Activated T-cell treated with anti-CD3 and anti-CD28 coated beads for 48 hours (primary cell): ENCODE data around the gene RAD21L1.
A peak's percentile ranks its signal among the peaks of the same experiment; 100 is the strongest.
"Not testable (repeated sequence)": the region's sequence is repeated elsewhere in the genome, so short reads cannot be mapped to it uniquely, and the experiment has no call there.

ENCODE experiments used
- DNase-seq: peaks from one replicate; pipeline ENCODE4 v3.0.0-alpha.2; 2020; ENCODE audit warnings: low read depth

Gene RAD21L1

DNA sequence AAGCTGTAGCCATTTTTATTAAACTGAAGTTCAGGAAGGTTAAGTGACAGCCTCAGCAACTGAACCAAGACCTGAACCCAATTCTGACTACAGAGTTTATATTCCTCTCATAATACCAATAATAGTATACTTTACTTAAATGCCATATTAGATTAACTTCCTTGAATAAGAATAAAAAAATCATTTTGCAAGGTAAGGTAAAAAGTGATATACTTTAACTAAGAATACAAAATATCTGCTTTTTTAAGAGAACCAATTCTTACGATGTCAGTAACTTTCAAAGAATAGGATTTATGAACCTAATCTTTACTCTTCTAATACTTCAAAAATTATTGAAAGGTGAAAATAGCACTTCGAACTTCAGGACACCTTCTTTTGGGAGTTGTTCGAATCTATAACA lies 3.7 kb downstream of the RAD21L1 start:
- DNase-seq: no peak

GRCh38 chr20:1232286-1233111 lies 6.7 kb downstream of the RAD21L1 start:
- DNase-seq: no peak

DNA sequence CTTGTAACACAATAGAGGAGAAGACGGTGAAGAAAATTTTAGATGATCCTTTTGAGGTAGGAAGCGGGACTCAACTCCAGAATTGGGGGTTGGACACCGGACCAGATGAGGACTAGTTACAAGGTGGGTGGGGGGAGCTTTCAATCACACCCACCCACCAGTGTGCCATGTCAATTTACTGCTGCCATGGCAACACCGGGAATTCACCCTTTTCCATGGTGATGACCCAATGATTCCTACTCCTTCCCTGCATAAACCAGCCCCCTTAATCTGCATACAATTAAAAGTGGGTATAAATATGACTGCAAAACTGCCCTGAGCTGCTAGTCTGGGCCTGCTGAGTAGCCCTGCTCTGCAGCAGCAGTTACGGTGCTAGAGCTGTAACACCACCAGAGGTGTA lies 14.7 kb downstream of the RAD21L1 start:
- no peak for DNase-seq

DNA sequence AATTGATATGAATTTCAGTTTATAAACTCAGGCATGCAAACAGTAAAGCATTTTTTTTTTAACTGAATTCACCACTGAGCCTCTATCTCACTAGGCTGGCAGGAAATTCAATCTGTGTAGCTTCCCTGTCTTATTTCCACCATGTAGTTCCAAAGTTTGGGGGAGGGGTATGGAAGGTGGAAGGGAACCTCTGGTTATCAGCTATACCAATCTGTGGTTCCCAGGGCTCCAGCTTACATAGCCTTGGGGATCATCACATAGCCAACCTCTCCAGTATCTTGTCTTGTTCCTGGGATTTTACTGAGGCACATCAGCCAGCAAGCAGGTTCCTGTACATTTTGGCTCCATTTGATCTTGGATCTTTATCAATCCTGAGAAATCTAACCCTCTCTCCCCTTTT lies 15.6 kb downstream of the RAD21L1 start:
- no peak for DNase-seq

DNA sequence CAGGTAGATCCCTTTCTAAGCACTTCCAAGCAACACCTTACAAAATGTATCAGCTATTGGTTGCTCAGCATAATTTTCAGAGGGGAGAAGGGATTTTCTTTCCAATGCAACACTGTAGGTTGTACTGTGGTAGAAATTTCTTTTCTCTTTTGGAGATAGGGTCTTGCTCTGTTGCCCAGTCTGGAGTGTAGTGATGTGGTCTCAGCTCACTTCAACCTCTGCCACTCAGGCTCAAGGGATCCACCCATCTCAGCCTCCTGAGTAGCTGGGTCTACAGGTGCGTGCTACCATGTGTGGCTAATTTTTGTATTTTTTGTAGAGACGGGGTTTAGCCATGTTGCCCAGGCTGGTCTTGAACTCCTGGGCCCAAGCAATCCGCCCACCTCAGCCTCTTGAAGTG lies 16.3 kb downstream of the RAD21L1 start:
- DNase-seq: no peak

- no peak for DNase-seq
Observed at GRCh38 chr20:1242530-1242929, 16.7 kb downstream of the RAD21L1 start.

DNA sequence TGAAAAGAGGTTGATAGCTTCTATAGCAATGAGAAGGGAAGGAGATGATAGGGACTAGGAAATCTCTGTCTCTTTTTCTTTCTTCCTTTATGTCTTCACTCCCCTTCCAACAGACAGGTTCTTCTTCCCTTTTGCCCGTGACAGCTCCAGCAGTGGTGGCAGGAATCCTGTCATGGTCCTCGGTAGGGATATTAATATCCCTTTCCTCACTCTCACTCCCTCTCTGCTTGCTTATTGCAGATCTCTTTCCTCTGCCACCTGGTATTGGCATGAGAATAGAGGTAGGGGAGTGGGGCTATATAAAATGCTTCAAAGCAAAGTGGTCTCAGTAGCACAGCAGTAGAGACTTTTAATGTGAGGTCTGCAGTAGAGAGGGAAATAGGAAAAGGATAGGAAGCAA lies 19.7 kb downstream of the RAD21L1 start:
- no peak for DNase-seq

DNA sequence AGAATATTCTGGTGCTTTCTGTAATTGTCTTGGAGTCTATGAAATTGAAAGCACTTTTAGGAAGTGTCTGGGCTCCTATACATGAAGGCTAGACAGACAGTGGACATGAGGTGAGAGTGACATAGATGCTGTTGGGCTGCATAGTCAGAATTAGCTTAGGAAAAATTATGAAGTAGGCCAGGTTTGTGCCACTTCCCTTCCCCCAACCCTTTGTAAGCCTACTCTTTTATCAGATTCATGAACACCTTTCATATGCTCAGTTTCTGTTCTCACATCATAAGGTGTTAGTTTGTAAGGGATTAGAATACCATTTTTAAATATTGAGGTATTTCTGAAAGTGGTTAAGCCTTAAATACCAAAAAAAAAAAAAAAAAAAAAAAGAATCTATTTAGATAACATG lies 21.8 kb downstream of the RAD21L1 start:
- no peak for DNase-seq

GRCh38 chr20:1250282-1250681 lies 24.4 kb downstream of the RAD21L1 start:
- not testable (repeated sequence) for DNase-seq

DNA sequence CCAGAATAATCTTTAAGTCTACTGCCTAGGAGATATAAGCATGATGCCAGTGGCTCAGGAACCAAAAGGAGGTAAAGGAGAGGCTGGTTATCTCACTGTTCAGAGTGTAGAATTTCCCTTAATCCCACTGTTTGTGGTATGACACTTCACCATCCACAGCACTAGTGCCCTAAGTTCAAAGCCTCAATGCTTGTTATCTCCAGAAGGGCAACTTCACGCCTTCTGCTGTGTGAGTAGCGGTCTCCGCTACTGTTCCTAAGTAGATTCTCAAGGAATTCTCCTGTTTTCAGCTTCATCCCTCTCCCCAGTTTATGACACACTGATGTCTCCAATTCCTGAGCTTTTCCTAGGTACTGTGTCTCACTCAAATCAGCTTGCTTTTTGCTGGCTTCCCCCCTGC lies 26.6 kb downstream of the RAD21L1 start:
- no peak for DNase-seq

DNA sequence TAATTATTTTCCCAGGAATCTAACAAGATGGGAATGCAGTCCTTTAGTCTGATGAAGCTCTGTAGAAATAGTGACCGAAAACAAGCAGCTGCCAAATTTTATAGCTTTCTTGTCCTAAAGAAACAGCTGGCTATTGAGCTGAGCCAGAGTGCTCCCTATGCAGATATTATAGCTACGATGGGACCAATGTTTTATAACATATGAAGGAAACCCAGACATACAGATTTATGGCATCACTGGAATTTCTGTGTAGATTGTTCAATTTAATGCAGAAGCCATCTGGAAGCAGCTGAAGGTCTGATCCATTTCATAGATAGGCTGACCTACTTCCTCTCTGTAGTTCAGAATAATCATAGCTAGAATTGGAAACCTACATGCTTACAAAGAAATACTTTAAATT lies 28.4 kb downstream of the RAD21L1 start:
- no peak for DNase-seq

DNA sequence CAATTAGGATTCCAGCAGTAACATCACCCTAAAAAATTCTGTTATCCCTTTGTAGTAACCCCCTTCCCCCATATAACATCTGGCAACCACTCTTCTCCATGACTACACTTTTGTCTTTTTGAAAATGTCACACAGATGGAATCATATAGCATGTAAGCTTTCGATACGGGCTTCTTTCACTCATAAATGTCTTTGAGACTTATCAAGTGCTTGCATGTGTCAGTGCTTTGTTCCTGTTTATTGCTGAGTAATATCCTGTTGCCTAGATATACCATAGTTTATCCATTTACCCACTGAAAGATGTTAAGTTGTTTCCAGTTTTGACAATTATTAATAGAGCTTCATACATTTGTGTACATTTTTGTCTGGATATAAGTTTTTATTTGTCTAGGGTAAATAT lies 29.8 kb downstream of the RAD21L1 start:
- DNase-seq: no peak

GRCh38 chr20:1263853-1264252 lies 38.0 kb downstream of the RAD21L1 start:
- DNase-seq: no peak

GRCh38 chr20:1264727-1265126 lies 38.9 kb downstream of the RAD21L1 start:
- DNase-seq: no peak

DNA sequence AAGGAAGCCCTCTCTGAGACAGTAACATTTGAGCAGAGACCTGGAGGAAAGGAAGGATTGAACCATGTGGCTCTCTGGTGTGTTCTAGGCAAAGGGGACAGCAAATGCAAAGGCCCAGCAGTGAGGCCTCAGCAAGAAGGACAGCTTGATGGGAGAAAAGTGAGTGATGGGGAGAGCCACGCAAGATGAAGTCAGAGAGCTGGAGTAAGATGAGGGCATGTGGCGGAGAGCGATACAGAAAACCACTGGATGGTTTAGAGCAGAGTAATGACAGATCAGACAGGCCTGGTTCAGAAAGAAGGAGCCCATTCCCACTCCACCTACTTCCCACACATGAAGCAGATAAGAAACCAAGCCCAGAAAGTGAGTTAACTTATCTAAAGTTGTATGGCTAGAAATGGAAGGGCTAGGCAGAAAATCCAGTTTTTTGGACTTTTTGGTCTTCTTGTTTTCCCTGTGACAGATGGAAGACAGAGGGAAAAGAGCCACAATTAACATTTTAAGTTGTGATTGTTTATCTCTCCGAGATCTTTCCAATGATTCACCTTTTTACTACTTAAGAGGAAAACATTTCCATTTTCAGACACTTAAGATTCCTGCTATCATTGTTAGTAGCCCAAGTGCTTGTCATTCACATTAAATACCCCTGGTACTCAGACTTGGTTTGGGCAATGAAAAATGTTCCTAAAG lies 39.5 kb downstream of the RAD21L1 start:
- DNase-seq: no peak

GRCh38 chr20:1265916-1266166 lies 40.0 kb downstream of the RAD21L1 start:
- no peak for DNase-seq

DNA sequence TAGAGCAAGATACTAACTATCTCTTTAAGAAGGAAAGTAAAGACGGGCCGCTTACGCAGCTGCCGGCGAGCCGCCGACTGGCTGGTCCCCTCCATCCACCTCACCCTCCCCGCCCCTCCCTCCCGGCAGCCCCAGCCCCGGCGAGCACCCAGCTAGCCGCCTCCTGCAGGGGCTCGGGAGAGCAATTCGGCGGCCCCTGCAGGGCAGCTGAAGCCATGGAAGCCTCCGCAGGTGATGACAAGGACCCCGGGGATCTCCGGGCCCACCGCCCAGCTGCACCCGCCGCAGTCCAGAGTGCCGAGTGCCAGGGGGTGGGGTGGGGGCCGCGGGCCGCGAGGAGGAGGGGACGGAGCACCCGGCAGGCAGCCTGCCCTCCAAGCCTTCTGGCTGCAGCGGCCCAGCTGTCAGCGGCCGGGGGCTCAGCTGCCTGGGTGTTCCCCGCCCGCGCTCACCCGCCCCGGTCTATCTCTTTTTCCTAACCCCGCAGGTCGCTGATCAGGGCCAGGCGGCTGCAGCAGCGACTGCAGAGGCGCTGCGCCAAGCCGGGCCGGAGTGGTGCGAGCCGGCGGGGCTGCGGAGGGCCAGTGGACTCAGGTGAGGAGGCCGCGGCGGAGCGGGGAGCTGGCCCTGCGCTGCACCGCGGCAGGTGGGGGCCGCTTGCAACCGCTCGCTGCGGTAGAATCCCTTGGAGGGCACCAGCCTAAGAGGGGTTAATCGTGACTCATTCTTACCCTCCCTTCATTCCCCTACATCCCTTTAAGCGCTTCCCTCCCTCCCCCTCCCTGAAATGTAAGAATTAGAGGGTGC lies 40.5 kb downstream of the RAD21L1 start, which contains the start of gene SNPH:
TSS of gene SNPH (plus strand) at position 128 of the 807 bp plus-strand sequence. CDS start 29,946 bp downstream, outside the sequence.
- DNase-seq: peak; percentile 66

- no peak for DNase-seq
Observed at GRCh38 chr20:1267161-1267560, 41.3 kb downstream of the RAD21L1 start.

DNA sequence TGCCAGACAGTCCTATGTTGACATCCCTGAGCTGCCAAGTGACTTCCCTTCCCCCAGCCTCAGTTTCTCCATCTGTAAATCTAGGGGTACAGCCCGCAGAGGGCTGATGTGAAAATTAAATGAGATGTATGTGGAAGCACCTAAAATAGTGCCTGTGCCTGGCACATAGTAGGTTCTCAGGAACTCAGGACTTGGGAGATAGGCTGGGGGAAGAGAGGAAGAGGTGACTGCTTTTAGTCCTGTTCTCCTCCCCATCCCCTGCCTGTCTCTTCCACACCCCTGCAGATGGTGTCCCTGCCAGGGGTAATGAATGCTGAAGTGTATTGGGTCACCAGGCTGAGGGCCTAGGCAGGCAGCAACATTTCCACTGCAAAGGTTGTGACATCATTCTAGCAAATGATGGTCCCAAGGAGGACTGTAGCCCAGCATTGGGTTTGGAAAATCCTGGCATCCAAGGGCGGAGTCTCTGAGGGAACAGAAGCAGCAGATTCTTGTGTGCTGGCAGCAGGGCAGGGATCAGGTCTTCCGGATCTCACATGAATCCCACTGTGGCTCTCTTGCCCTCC lies 42.0 kb downstream of the RAD21L1 start:
- no peak for DNase-seq

DNA sequence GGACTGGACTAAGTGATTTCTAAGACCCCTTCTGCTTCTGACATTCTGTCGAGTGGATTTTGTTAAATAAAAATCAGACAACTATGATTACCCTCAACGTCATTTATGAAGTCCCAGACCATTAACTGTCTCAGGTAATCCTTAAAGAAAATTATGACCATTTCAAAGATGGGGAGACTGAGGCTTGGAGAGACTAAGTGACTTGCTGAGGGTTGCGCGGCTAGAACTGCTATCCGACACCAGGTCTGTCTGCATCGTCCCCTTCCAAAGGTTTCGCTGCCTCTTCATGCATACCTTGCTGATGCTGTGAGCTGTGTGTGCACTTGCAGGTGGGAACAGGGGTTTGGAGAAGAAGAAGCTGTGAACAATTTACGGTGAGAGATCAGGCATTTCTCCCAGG lies 43.4 kb downstream of the RAD21L1 start:
- DNase-seq: no peak

GRCh38 chr20:1269850-1270249 lies 44.0 kb downstream of the RAD21L1 start:
- no peak for DNase-seq

DNA sequence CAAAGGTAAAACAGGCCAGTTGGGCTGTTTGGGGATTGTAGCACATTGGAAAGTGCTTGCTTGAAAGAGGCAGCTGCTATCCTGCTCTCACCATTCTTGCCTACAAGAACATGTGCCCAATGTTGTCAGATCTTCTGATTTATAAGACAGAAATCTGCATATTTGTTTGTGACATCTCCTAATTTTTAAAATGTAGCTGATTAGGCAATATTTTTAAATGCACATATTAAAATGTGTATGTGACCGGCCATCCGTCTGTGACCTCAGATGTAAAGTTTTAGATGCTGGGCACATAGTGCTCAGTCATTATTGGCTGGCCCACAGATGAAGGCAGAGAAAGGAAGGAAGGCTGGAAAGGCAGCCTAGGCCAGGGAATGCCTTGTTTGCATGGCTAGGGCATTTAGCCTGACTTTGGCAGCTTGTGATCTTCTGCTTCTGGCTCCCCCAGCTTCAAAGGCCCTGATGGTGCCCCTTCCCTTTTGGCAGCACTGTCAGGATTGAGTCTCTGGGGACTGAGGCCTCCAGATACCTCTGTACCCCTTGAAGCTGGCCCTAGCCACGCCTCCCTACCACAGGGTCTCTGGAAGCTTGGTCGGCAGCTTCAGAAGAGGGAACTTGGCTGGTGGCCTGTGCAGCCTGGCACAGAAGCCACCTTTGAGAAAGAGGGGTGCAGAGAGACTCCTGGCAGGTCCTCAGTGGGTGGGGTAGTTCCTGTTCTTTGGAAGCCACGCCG lies 46.7 kb downstream of the RAD21L1 start:
- DNase-seq: no peak
